GM12878 (cell line): ENCODE data around the gene MRPL27. TPM values are rescaled to one million over a fixed set of nuclear protein-coding genes. Genes with fewer than 3 reads are reported as not detected.

ENCODE experiments used
- ATF7 ChIP-seq: fragments of 450-650 bp; IDR thresholded peaks from 2 replicates; pipeline ENCODE4 v1.6.1; 2016; ENCODE audit warnings: low read depth, mild to moderate bottlenecking
- BMI1 ChIP-seq: fragments of 450-650 bp; IDR thresholded peaks from 2 replicates; pipeline ENCODE4 v1.6.1; 2016; ENCODE audit warnings: mild to moderate bottlenecking, moderate library complexity, borderline replicate concordance
- BRCA1 ChIP-seq: IDR thresholded peaks from 2 replicates; pipeline ENCODE4 v1.6.1; 2011; ENCODE audit warnings: low read depth, low read length, improper control_type of control experiment
- CBFB ChIP-seq: IDR thresholded peaks from 2 replicates; pipeline ENCODE4 v1.6.1; 2016; ENCODE audit warnings: antibody characterized with exemption, low read depth
- CTCF ChIP-seq, 3 experiments: IDR thresholded peaks in 2 of 3; conservative IDR thresholded peaks in 1 of 3; 2 replicates each; pipeline ENCODE4 v1.5.1; 2011; ENCODE audit warnings: low read depth in 3 of 3, low read length in 3 of 3, mild to moderate bottlenecking in 3 of 3, control low read depth in 2 of 3, moderate library complexity in 2 of 3, inconsistent platforms in 1 of 3, mixed read lengths in 1 of 3; ENCODE audit not compliant: control insufficient read depth in 2 of 3, insufficient read depth in 1 of 3; ENCODE audit errors: extremely low read depth in 1 of 3
- DPF2 ChIP-seq: fragments of 450-650 bp; IDR thresholded peaks from 2 replicates; pipeline ENCODE4 v1.6.1; 2017; ENCODE audit warnings: mild to moderate bottlenecking
- GABPA ChIP-seq: IDR thresholded peaks from 2 replicates; pipeline ENCODE4 v1.6.1; 2014; ENCODE audit warnings: antibody characterized with exemption, low read depth, mild to moderate bottlenecking, inconsistent platforms
- HCFC1 ChIP-seq: fragments of 150-350 bp; IDR thresholded peaks from 2 replicates; pipeline ENCODE4 v1.6.1; 2014; ENCODE audit warnings: low read length
- HDAC2 ChIP-seq: fragments of 200-600 bp; sonication (generic); IDR thresholded peaks from 2 replicates; pipeline ENCODE4 v1.6.1; 2017
- IRF4 ChIP-seq: IDR thresholded peaks from 2 replicates; pipeline ENCODE4 v1.6.1; 2011; ENCODE audit warnings: low read depth, low read length
- KDM1A ChIP-seq: fragments of 200-600 bp; sonication (generic); IDR thresholded peaks from 2 replicates; pipeline ENCODE4 v1.6.1; 2016; ENCODE audit warnings: borderline replicate concordance
- KLF5 ChIP-seq: fragments of 450-650 bp; IDR thresholded peaks from 2 replicates; pipeline ENCODE4 v1.6.1; 2014; ENCODE audit warnings: mild to moderate bottlenecking; ENCODE audit not compliant: partially characterized antibody
- LARP7 ChIP-seq: fragments of 450-650 bp; IDR thresholded peaks from 2 replicates; pipeline ENCODE4 v1.6.1; 2017; ENCODE audit warnings: mild to moderate bottlenecking
- NBN ChIP-seq: fragments of 450-650 bp; IDR thresholded peaks from 2 replicates; pipeline ENCODE4 v1.6.1; 2016
- NFXL1 ChIP-seq: fragments of 450-650 bp; IDR thresholded peaks from 2 replicates; pipeline ENCODE4 v1.6.1; 2017; ENCODE audit warnings: antibody characterized with exemption, mild to moderate bottlenecking, borderline replicate concordance
- POLR2A ChIP-seq: IDR thresholded peaks from 2 replicates; pipeline ENCODE4 v1.6.1; 2011; ENCODE audit warnings: low read depth, mild to moderate bottlenecking, low read length
- RAD51 ChIP-seq: fragments of 450-650 bp; IDR thresholded peaks from 2 replicates; pipeline ENCODE4 v1.6.1; 2016; ENCODE audit warnings: moderate library complexity, mild to moderate bottlenecking, inconsistent platforms
- RB1 ChIP-seq: fragments of 450-650 bp; formaldehyde crosslinking; IDR thresholded peaks from 2 replicates; pipeline ENCODE4 v1.6.1; 2017; ENCODE audit warnings: mild to moderate bottlenecking, borderline replicate concordance
- SMAD1 ChIP-seq: fragments of 450-650 bp; IDR thresholded peaks from 2 replicates; pipeline ENCODE4 v1.6.1; 2018; ENCODE audit warnings: mild to moderate bottlenecking, low read depth; ENCODE audit not compliant: partially characterized antibody
- SRF ChIP-seq, 2 experiments: IDR thresholded peaks; 2 replicates each; pipeline ENCODE4 v1.6.1; 2011; ENCODE audit warnings: low read depth in 2 of 2, low read length in 2 of 2, mild to moderate bottlenecking in 1 of 2, moderate library complexity in 1 of 2
- TARDBP ChIP-seq: IDR thresholded peaks from 2 replicates; pipeline ENCODE4 v1.6.1; 2016; ENCODE audit warnings: borderline replicate concordance
- USF1 ChIP-seq: IDR thresholded peaks from 2 replicates; pipeline ENCODE4 v1.6.1; 2011; ENCODE audit warnings: borderline replicate concordance, low read depth, mild to moderate bottlenecking, moderate library complexity, mixed read lengths, low read length; ENCODE audit not compliant: insufficient read depth; ENCODE audit errors: extremely low read length
- YBX1 ChIP-seq: fragments of 450-650 bp; IDR thresholded peaks from 2 replicates; pipeline ENCODE4 v1.6.1; 2016; ENCODE audit warnings: antibody characterized with exemption
- YY1 ChIP-seq: IDR thresholded peaks from 2 replicates; pipeline ENCODE4 v1.6.1; 2011; ENCODE audit warnings: low read depth, mild to moderate bottlenecking, low read length
- ZBTB33 ChIP-seq: fragments of 450-650 bp; IDR thresholded peaks from 2 replicates; pipeline ENCODE4 v1.6.1; 2017; ENCODE audit warnings: mild to moderate bottlenecking
- ZBTB4 ChIP-seq: fragments of 450-650 bp; formaldehyde crosslinking; IDR thresholded peaks from 2 replicates; pipeline ENCODE4 v1.4.0; 2022; ENCODE audit warnings: mild to moderate bottlenecking, moderate library complexity
- polyA plus RNA-seq, 11 experiments: library from polyadenylated mRNA; depleted of rRNA in 4 of 11; unstranded in 6 of 11; stranded (reverse) in 5 of 11; fragments of >200 nt; fragmentation: Nextera tagmentation in 4 of 11; fragmentation: Illumina TruSeq in 1 of 11; extraction: Ambion mirVana in 4 of 11; extraction: Trizol in 1 of 11; gene quantifications; 1 replicate in 1 of 11; 2 replicates in 10 of 11; pipeline versions ENCODE4 v1.2.1 to v1.2.3, GENCODE V29; 2011 to 2016; ENCODE audit warnings: inconsistent platforms in 2 of 11, missing spikeins in 2 of 11, low read depth in 1 of 11
- total RNA-seq, 4 experiments: library from RNA; depleted of rRNA in 3 of 4; stranded (reverse); fragments of >200 nt in 3 of 4; fragmentation: Illumina TruSeq in 1 of 4; extraction: Trizol in 1 of 4; gene quantifications; 2 replicates each; pipeline versions ENCODE4 v1.2.1 to v1.2.3, GENCODE V29; 2013 to 2021

Gene MRPL27
- total and polyA plus RNA-seq, 10 of the 15 experiments (the other 5 are each of a cell fraction or from before 2014, with no cell fraction given) = 83.0 to 390 (median 131) TPM

- TF ChIP-seq CTCF (IDR thresholded peaks at IDR 0.05 in 2 of 3, conservative IDR thresholded peaks at IDR 0.05 in 1 of 3; ENCODE audit: control insufficient read depth in 2 of 3, extremely low read depth in 1 of 3, insufficient read depth in 1 of 3, low read depth in 3 of 3, low read length in 3 of 3) (no peak), SMAD1 (no peak), RB1 (peak; percentile 25; the same call in 1 of the 2 replicates), LARP7 (peak; percentile 22; the same call in 1 of the 2 replicates), RAD51 (no peak), POLR2A (peak; percentile 99), TARDBP (no peak), ATF7 (no peak), CBFB (no peak), BRCA1 (no peak), NBN (no peak), BMI1 (no peak), KDM1A (no peak), KLF5 (no peak), ZBTB4 (CRISPR knock-in tag) (no peak), YY1 (peak; percentile 82), IRF4 (no peak), USF1 (no peak), HCFC1 (no peak), GABPA (no peak), NFXL1 (no peak), SRF (IDR thresholded peaks at IDR 0.05; ENCODE audit: low read depth in 2 of 2, low read length in 2 of 2) (no peak), YBX1 (no peak), HDAC2 (no peak), DPF2 (peak; percentile 72), ZBTB33 (no peak)
Observed at GRCh38 chr17:50345432-50346312, 27.3 kb downstream of the MRPL27 start, which contains the start of gene XYLT2 (continued).
